ENCODE measurements around the gene TMBIM1.
A peak's percentile ranks its signal among the peaks of the same experiment; 100 is the strongest.

The TMBIM1 gene

DNA sequence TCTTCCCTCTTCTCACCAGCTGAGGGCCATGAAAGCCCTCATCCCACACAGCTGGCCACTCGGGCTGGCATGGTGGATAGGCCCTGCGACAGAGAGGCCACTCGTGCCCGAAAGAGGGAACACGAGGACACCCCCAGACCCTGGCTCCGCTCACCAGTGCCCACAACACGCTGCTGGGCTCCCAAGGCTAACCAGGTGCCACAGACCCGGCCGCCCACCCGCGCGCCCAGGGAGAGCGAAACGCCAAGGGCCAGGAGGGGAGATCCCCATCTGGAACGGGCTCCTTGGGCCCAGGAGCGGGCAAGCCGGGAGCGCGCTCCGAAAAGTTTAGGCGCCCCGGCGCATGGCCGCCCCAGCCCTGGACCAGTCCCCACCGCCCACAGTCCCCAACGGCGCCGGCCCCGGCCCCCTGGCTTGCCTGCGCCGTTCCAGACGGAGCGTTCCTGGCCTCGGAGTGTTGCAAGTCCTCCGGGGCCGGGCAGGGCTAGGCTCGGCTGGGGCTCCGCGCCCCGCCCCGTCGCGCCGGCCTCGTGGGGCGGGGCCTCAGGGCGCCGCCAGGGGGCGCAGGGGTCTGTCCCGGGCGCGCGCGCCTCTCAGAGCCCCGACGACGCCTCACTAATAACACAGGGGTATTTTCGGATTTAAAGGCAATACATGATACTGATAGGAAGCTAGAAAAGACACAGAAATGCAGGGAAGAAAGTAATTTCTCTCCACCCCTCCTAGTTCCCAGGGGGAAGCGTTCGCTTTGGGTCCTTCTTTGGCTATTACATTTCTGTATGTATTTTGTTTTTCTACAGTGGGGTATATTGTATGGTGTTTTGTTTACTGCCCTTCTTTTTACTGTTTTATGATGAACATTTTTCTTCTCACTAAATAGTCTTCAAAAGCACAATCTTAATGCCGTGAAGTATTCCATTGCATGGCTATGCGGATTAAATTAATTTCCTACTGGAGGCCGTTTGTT lies at the start of gene TMBIM1:
TSS of gene TMBIM1 (minus strand) at position 456 of the 967 bp plus-strand sequence. CDS start 10,362 bp downstream, outside the sequence.
- peak; percentile 51 for DNase-seq (ENCODE audit: low read depth)

GRCh38 chr2:218341381-218341780 lies 49.1 kb upstream of the TMBIM1 start:
- no peak for DNase-seq (ENCODE audit: low read depth)

GRCh38 chr2:218340656-218341055 lies 48.4 kb upstream of the TMBIM1 start:
- no peak for DNase-seq (ENCODE audit: low read depth)

GRCh38 chr2:218334531-218334930 lies 42.2 kb upstream of the TMBIM1 start:
- DNase-seq (ENCODE audit: low read depth), result no peak

DNA sequence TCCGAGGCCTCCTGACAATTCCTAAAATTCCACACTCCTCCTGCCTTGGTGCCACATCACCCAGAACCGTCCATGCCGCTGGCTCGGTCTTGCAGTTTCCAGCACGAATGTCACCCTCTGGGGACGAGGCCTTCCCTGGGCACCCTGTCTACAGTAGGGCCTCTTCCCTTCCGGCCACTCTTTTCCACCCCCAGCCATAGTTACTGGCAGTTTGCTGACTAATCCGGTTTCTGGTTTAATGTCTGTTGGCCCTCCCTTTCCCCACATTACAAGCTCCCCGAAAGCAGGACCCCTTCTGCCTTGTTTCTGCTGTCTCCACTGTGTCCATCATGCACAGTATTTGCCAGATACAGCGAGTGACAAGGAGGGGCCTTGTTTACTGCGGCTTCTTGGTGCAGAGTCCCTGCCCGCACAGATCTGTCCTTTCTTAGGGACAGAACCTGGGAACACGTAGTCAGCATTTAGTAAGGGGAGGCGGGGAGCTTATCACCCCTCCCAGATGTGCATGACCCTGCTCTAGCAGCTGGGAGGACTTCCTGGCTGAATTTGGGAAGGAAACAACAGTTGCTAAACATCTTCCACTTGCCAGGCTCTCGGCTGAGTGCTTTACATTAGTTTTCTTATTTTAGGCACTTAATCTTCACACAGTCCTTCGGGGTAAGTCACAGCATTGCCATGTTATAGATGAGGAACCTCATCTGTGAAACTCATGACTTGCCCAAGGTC lies 40.8 kb upstream of the TMBIM1 start:
- DNase-seq (ENCODE audit: low read depth), result no peak

- no peak for DNase-seq (ENCODE audit: low read depth)
These were observed 40.0 kb upstream of the TMBIM1 start for GRCh38 chr2:218332288-218332687.

- DNase-seq (ENCODE audit: low read depth), result no peak
These were observed 39.4 kb upstream of the TMBIM1 start for GRCh38 chr2:218331745-218332144.

GRCh38 chr2:218329826-218330593 lies 37.7 kb upstream of the TMBIM1 start:
- no peak for DNase-seq (ENCODE audit: low read depth)

DNA sequence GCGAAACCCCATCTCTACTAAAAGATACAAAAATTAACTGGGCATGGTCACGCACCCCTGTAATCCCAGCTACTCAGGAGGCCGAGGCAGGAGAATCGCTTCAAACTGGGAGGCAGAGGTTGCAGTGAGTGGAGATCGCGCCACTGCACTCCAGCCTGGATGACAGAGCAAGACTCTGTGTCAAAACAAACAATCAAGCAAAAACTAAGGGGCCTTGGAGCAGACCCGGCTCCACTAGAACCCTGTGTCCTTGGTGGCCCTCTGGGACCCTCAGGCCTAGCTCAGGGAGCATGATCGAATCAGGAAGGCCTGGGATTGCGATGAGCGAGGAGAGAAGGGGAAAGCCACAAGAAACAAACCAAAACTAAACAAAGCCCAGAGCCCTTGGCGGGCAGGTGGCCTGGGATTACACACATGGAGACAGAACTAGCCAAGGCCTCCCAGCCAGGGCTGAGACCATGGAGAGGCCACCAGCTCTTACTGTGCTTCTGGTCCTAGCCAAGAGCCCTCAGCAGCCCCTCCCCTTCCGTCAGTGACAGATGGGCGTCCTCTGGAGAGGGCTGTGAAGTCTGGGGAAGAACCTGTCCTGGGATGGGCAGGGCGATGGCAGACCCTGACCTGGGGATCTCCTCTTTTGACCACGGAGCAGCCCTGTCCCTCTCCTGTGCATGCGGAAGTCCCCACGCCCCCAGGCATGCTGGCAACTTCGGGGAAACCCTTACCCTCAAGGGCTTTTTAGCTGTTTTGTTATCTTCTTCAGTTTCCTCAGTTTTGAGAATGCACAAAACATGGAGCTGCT lies 36.9 kb upstream of the TMBIM1 start:
- DNase-seq (ENCODE audit: low read depth), result no peak

GRCh38 chr2:218328294-218328693 lies 36.0 kb upstream of the TMBIM1 start:
- no peak for DNase-seq (ENCODE audit: low read depth)

DNA sequence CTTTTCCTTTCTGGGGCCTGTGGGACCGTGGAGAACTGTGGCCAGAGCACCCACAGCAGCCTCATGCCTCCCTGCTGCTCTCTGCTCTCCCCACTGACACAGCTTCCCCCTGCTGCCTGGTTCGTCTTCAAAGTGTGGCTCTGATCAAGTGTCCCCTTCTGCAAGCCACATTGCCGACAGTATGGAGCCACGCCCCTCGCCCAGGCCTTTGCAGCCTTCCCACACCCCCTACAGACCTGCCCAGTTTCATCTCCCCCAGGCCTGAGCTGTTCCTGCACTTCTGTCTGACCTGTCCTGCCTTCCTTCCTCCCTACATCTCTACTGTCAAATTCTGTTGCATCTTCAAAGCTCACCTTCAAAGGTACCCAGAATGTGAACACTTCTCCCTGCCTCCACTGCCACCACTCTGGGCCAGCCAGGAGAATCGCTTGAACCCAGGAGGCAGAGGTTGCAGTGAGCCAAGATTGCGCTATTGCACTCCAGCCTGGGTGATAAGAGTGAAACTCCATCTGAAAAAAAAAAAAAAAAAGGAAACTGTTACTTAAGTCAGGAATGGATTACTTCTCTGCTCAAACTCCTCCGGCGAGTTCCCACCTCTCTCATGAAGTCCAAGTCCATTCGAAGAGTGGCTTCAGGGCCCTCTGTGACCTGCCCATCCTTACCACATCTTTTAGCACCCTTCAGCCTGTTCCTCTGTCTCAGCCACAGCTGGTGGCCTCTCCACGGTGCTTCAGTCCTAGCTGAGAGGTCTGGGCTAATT lies 35.3 kb upstream of the TMBIM1 start:
- DNase-seq (ENCODE audit: low read depth), result no peak

GRCh38 chr2:218326315-218326714 lies 34.0 kb upstream of the TMBIM1 start:
- no peak for DNase-seq (ENCODE audit: low read depth)

DNA sequence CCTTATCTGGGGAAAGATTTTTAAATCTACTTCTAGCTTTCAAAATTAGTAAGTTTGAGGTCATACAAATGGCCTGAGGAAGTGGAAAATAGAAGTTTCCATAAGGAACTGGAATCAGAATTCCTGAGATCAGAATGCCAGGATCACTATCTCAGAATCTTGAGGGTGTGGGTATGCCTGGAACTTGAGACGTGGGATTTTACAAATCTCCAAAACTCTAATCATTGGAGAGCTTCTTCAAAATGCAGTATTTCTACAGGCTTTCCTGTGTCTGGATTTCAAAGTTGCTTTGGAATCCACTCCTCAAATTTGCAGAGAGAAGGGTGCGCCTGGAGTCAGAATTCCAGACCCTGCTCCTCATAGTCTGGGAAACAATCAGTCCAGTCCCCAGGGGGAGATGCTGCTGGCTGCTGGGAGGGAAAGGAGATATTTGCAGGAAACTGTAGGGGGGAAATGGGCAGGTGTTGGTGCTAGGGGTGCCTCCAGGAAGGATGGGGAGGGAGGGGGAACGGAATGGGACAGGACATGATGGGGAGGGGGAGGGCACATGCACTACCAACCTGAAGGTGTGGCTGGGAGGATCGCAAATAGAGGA lies 33.4 kb upstream of the TMBIM1 start:
- no peak for DNase-seq (ENCODE audit: low read depth)

DNA sequence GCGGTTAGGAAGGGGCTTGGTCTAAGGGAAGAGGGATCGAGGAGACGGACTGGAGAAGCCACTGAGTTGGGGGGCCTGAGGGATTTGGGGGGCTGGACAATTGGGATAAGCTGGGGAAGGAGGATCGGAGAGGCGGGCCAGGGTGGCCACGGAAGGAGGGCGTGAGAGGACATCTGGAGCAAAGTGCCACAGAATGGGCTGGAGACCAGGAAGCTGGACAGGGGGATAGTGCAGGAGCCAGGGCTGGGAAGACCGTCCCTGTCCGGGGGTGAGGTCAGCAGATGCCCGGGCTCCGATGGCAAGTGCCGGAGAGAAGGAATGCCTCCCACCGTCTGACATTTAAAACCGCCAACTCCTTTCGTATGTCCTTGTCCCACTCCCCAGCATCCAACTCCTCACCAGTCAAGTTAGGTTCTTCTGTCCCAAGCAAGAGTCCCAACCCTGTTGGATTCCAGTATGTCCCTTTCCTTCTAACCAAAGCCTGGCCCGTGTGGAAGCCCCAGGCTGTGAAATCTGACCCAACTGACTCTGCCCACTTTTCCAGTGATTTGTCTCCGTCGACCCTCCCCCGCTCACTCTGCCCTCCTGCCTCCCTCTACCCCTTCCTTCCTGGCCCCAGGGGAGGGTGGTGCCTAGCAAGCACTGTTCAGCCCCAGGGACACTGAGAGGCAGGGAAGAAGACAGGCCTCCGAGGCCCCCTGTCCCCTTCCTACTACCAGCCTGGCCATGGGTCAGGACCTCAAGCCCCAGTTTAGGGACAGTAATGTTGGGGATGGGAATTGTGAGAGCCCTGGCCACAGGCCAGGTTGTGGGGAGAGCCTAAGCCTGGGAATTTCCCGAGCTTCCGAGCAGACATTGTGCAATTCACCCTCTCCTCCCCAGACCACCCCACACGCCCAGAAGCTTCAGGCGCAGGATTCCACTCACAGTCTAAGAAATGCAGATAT lies 31.5 kb upstream of the TMBIM1 start:
- DNase-seq (ENCODE audit: low read depth), result no peak

DNA sequence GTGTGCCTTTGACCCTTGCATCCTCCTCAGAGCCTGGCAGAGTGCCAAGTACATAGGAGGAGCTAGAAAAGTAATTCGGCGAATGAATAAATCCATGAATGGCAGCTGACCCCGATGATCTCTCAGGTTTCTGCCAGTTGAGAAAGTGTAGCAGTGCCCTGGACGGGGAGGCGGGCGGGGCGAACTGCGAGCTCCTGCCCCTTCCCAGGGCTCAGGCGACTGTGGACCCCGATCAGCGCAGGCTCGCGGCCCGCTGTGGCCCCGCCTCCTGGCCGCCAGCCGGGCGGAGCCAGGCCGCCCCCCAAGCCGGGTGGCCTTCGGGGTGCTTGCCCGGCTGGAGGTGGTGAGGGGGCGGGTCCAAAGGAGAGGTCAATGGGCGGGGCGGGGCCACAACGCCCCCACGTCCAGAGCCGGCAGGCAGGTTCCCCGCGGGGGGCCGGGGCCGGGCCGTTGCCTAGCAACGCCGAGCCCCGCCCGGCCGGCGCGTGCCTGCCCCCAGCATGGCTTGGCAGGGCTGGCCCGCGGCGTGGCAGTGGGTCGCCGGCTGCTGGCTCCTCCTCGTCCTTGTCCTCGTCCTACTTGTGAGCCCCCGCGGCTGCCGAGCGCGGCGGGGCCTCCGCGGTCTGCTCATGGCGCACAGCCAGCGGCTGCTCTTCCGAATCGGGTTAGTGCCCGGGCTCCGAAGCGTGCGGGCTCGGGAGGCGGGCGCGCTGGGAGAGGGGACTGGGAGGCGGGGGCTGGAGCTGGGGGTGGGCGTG lies 30.6 kb upstream of the TMBIM1 start:
- no peak for DNase-seq (ENCODE audit: low read depth)

DNA sequence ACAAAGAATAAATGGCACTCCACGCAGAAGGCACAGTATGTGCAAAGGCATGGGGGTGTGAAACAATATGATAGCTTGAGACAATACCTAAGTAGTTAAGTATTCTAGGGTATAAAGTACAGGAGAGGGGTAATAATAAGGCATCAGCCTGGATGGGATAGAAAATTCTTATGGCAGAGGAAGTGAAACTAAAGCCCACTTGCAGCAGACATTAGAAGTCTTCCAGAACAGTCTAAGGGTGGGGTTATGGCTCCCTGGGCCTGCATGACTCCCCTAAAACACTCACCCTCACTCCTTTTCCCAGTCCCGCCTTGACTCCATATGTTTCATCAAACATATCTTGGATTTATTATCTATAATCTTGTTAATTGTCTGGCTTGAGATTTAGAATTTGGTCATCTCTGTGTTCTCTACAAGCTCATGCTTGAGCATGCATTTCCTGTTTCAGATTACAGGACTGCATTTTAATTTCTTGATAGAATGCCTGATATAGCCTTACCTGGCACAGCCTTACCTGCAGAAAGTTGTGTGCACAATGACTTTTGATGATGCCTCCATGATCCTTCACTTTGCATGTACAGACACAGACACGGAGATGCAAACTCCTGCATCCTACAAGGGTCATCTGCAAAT lies 28.5 kb upstream of the TMBIM1 start:
- no peak for DNase-seq (ENCODE audit: low read depth)

DNA sequence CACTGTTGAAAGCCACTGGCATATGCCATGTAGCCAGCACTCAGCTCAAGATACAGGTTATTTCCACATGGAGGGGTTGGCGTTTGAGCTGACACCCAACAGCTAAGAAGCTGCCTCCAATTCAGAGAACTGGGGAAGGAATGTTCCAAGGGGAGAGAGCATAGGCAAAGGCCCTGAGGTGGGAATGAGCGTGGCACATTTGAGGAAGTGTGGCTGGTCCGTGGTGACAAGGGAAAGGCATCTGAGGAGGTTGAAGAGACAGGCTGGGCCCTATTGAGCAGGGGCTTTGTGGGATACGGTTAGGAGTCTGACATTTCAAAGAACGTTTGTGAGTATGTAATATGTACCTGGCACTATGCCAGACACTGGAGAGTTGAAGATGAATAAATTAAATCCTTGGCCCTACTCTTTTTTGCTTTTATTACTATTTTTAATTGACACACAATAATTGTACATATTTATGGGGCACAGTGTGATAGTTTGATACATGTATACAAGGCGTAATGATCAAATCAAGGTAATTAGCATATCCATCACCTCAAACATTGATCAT lies 27.6 kb upstream of the TMBIM1 start:
- no peak for DNase-seq (ENCODE audit: low read depth)

DNA sequence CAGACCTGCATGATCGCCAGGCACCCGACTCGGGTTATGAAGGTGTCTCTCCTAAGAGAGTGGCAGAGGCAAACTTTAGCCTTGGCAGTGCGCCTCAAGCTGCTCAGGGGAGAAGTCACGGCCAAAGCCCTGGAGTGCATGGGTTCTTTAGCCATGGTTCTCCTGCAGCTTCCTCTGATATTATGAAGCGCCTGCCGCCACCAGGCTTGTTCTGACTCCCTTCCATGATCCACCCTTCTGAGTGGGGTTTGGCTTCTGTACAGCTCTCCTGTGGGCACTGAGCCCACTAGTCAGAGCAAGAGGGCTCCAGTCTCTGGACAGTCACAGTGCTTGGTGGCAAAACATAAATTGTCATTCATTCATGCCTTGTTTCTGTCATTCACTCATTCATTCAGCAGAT lies 25.9 kb upstream of the TMBIM1 start:
- DNase-seq (ENCODE audit: low read depth), result no peak
